K562 (cell line): ENCODE results near the gene PDE8A. TPM values are rescaled to one million over a fixed set of nuclear protein-coding genes. Genes with fewer than 3 reads are reported as not detected.

Experiments
- CBFA2T3 ChIP-seq: fragments of 450-650 bp; IDR thresholded peaks from 2 replicates; pipeline ENCODE4 v1.6.1; 2017
- CEBPG ChIP-seq, 3 experiments: fragments of 200-800 bp in 1 of 3; sonication (Bioruptor generic) in 1 of 3; sonication (generic) in 1 of 3; formaldehyde crosslinking in 1 of 3; IDR thresholded peaks in 2 of 3; conservative IDR thresholded peaks in 1 of 3; 2 replicates each; pipeline versions ENCODE4 v1.6.1 to v1.8.0; 2016 to 2022; ENCODE audit warnings: missing compliant biosample characterization in 2 of 3, missing genetic modification characterization in 2 of 3, mild to moderate bottlenecking in 1 of 3, missing genetic modification reagents in 1 of 3
- CTBP1 ChIP-seq: fragments of 450-650 bp; IDR thresholded peaks from 2 replicates; pipeline ENCODE4 v1.6.1; 2016; ENCODE audit warnings: borderline replicate concordance
- E2F6 ChIP-seq, 2 experiments: IDR thresholded peaks; 2 replicates each; pipeline ENCODE4 v1.6.1; 2011; ENCODE audit warnings: borderline replicate concordance in 1 of 2, control low read depth in 1 of 2, low read depth in 1 of 2, low read length in 1 of 2, mild to moderate bottlenecking in 1 of 2, mixed read lengths in 1 of 2, moderate library complexity in 1 of 2; ENCODE audit not compliant: insufficient read depth in 1 of 2, insufficient read length in 1 of 2, poor library complexity in 1 of 2, severe bottlenecking in 1 of 2; ENCODE audit errors: extremely low read depth in 1 of 2
- FOXK1 ChIP-seq: sonication (generic); formaldehyde crosslinking; IDR thresholded peaks from 2 replicates; pipeline ENCODE4 v1.8.0; 2022; ENCODE audit warnings: missing genetic modification reagents, mild to moderate bottlenecking, borderline replicate concordance
- ID3 ChIP-seq, 2 experiments: fragments of 250-450 bp in 1 of 2; fragments of 450-650 bp in 1 of 2; sonication (Bioruptor Pico) in 1 of 2; IDR thresholded peaks; 2 replicates each; pipeline versions ENCODE4 v1.6.1 to v1.8.0; 2016 to 2021; ENCODE audit warnings: mild to moderate bottlenecking in 2 of 2, moderate library complexity in 2 of 2, missing compliant biosample characterization in 1 of 2, missing genetic modification characterization in 1 of 2
- POLR2H ChIP-seq: IDR thresholded peaks from 2 replicates; pipeline ENCODE4 v1.6.1; 2016; ENCODE audit warnings: missing genetic modification characterization, low read depth, mild to moderate bottlenecking, control low read depth, missing compliant biosample characterization, moderate library complexity
- PREB ChIP-seq: sonication (generic); formaldehyde crosslinking; IDR thresholded peaks from 2 replicates; pipeline ENCODE4 v1.8.1; 2023; ENCODE audit warnings: mild to moderate bottlenecking, missing genetic modification reagents
- SAFB2 ChIP-seq: fragments of 200-400 bp; formaldehyde crosslinking; IDR thresholded peaks from 2 replicates; pipeline ENCODE4 v1.6.1; 2018; ENCODE audit warnings: borderline replicate concordance, low read length, low read depth, moderate library complexity; ENCODE audit not compliant: severe bottlenecking
- SMARCB1 ChIP-seq: IDR thresholded peaks from 2 replicates; pipeline ENCODE4 v1.6.1; 2011; ENCODE audit warnings: improper control_type of control experiment, low read depth; ENCODE audit not compliant: insufficient read length
- SPI1 ChIP-seq: IDR thresholded peaks from 2 replicates; pipeline ENCODE4 v1.6.1; 2011; ENCODE audit warnings: low read depth, low read length, control low read depth, borderline replicate concordance
- SREBF1 ChIP-seq: fragments of 150-350 bp; IDR thresholded peaks from 2 replicates; pipeline ENCODE4 v1.6.1; 2014; ENCODE audit warnings: antibody characterized with exemption, low read depth, low read length, borderline replicate concordance
- TAF15 ChIP-seq: fragments of 200-400 bp; formaldehyde crosslinking; IDR thresholded peaks from 2 replicates; pipeline ENCODE4 v1.6.1; 2017; ENCODE audit warnings: mild to moderate bottlenecking, low read depth, low read length, moderate library complexity
- TAL1 ChIP-seq: fragments of 450-650 bp; IDR thresholded peaks from 2 replicates; pipeline ENCODE4 v1.6.1; 2016; ENCODE audit warnings: mild to moderate bottlenecking
- ZBTB7A ChIP-seq: IDR thresholded peaks from 2 replicates; pipeline ENCODE4 v1.6.1; 2011; ENCODE audit warnings: low read depth, mild to moderate bottlenecking, low read length, moderate library complexity, borderline replicate concordance; ENCODE audit not compliant: control insufficient read depth
- ZFPM2 ChIP-seq: fragments of 250-450 bp; sonication (Bioruptor Pico); IDR thresholded peaks from 2 replicates; pipeline ENCODE4 v1.5.1; 2022; ENCODE audit warnings: mild to moderate bottlenecking
- ZNF121 ChIP-seq: sonication (generic); formaldehyde crosslinking; conservative IDR thresholded peaks from 2 replicates; pipeline ENCODE4 v1.8.0; 2022; ENCODE audit warnings: missing genetic modification reagents
- ZNF23 ChIP-seq: fragments of 250-450 bp; sonication (Bioruptor Pico); IDR thresholded peaks from 2 replicates; pipeline ENCODE4 v1.4.0; 2020; ENCODE audit warnings: mild to moderate bottlenecking
- ZNF232 ChIP-seq: sonication (generic); formaldehyde crosslinking; IDR thresholded peaks from 2 replicates; pipeline ENCODE4 v1.8.0; 2022; ENCODE audit warnings: mild to moderate bottlenecking, missing genetic modification reagents
- ZNF280A ChIP-seq: fragments of 450-650 bp; IDR thresholded peaks from 2 replicates; pipeline ENCODE4 v1.6.1; 2018; ENCODE audit warnings: mild to moderate bottlenecking, low read depth; ENCODE audit not compliant: partially characterized antibody
- ZNF41 ChIP-seq: fragments of 250-450 bp; sonication (Bioruptor Pico); conservative IDR thresholded peaks from 2 replicates; pipeline ENCODE4 v1.4.0; 2020; ENCODE audit warnings: mild to moderate bottlenecking
- ZNF655 ChIP-seq: fragments of 250-450 bp; sonication (Bioruptor Pico); IDR thresholded peaks from 2 replicates; pipeline ENCODE4 v1.5.0; 2021
- ZNF717 ChIP-seq: fragments of 250-450 bp; sonication (Bioruptor Pico); IDR thresholded peaks from 2 replicates; pipeline ENCODE4 v1.5.0; 2021
- polyA plus RNA-seq, 8 experiments: library from polyadenylated mRNA; depleted of rRNA in 4 of 8; stranded (reverse) in 5 of 8; unstranded in 3 of 8; fragments of >200 nt; fragmentation: Nextera tagmentation in 2 of 8; fragmentation: Illumina TruSeq in 1 of 8; extraction: Ambion mirVana in 2 of 8; extraction: Trizol in 1 of 8; gene quantifications; 2 replicates each; pipeline versions ENCODE4 v1.2.1 to v1.2.3, GENCODE V29; 2011 to 2014; ENCODE audit warnings: inconsistent platforms in 1 of 8, missing spikeins in 1 of 8
- total RNA-seq, 7 experiments: library from RNA; depleted of rRNA in 6 of 7; stranded (reverse); fragments of >200 nt in 6 of 7; fragmentation: Illumina TruSeq in 2 of 7; extraction: Trizol in 2 of 7; gene quantifications; 2 replicates each; pipeline versions ENCODE4 v1.2.1 to v1.2.3, GENCODE V29; 2011 to 2021; ENCODE audit warnings: low replicate concordance in 1 of 7

The PDE8A gene
- total and polyA plus RNA-seq, 9 of the 15 experiments (the other 6 are each of a cell fraction or from before 2014, with no cell fraction given): 5.9 to 40.3 (median 19.8) TPM

GRCh38 chr15:84937144-84937543 lies 44.5 kb upstream of the PDE8A start (continued):
- TF ChIP-seq ZNF41 (CRISPR knock-in tag) (no peak), TAF15 (no peak), ZNF23 (CRISPR knock-in tag) (no peak), ZNF717 (CRISPR knock-in tag) (no peak), ZNF655 (no peak), E2F6 (IDR thresholded peaks at IDR 0.05; ENCODE audit: borderline replicate concordance in 1 of 2, extremely low read depth in 1 of 2, insufficient read depth in 1 of 2, insufficient read length in 1 of 2, low read depth in 1 of 2, low read length in 1 of 2, poor library complexity in 1 of 2, severe bottlenecking in 1 of 2) (peak in 1 of 2 experiments; percentile 17), ZNF280A (no peak), CEBPG (CRISPR knock-in tag; IDR thresholded peaks at IDR 0.05) (no peak), CEBPG (tag; conservative IDR thresholded peaks at IDR 0.05 in 1 of 2, IDR thresholded peaks at IDR 0.05 in 1 of 2) (peak; percentile 2 to 7; a peak in 1 of 4 replicates), SMARCB1 (no peak), POLR2H (tag) (no peak), CTBP1 (no peak), ID3 (CRISPR knock-in tag; IDR thresholded peaks at IDR 0.05) (no peak), ID3 (tag; IDR thresholded peaks at IDR 0.05) (no peak), SPI1 (no peak), ZNF121 (CRISPR knock-in tag) (no peak), CBFA2T3 (peak; percentile 75), SREBF1 (no peak), ZFPM2 (CRISPR knock-in tag) (no peak), PREB (CRISPR knock-in tag) (no peak), ZBTB7A (no peak), ZNF232 (CRISPR knock-in tag) (no peak), TAL1 (peak; percentile 38; the same call in 1 of the 2 replicates), FOXK1 (CRISPR knock-in tag) (no peak), SAFB2 (no peak)
